G401 (cell line): ENCODE data around the gene NUDCD3. TPM values are rescaled to one million over a fixed set of nuclear protein-coding genes. Genes with fewer than 3 reads are reported as not detected.

Experiments used
- DNase-seq: peaks from one replicate; pipeline ENCODE4 v3.0.0-alpha.2; 2015; ENCODE audit warnings: low spot score
- in situ Hi-C: cut with HindIII; loops from 2 replicates; pipeline ENCODE4 v1.10.0; 2016; ENCODE audit warnings: low sequenced_read_pairs, mixed read lengths
- total RNA-seq: library from RNA; depleted of rRNA; stranded (reverse); fragments of >200 nt; shearing (Covaris generic); gene quantifications from 2 replicates; pipeline ENCODE4 v1.2.3, GENCODE V29; 2014; rRNA removed

The NUDCD3 gene
- total RNA-seq: 9.0 and 17.3 TPM in 2 replicates

DNA sequence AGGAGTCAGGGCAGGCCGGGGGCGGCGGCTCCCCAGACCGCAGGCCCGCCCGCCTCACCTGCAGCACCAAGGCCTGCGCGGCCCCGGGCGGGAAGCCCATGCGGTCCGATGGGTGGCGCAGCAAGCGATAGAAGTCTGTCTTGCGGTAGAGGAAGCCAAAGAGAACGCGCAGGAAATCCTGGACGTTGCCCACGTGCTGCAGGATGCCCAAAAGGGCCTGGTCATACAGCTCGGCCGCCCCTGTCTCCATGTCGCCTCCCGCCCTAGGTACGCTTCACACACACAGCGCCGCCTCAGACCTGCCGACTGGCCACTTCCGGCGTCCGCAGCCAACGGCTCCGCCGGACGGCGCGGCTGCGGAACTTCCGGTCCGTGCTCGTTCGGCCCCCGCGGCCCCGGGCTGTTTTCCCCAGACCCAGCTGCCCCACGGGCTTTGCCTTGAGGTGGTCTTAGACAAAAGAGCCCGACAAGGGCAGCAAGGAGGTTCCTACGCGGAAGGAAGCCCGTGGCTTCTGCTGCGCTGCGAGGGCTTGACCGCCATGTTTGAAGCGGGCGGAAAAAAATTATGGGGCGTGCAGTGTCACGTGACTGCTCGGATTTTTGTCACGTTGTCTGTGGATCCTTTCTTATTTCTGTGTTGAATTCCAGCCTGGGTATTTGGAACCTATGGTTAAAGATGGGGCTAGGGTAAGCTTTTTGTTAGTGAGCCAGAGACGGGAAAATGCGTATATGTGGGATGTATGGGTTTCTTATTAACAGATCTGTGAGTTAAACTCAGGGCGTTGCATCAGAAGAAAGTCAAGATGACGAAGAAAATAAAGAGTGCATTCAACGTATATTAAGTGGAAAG is at the start of gene NUDCD3:
TSS of gene NUDCD3 (minus strand) at position 308 of the 850 bp plus-strand sequence. CDS start at position 250, 58 bp downstream.
- DNase-seq: peak; percentile 88
- in situ Hi-C loops: no loop called here

GRCh38 chr7:44539669-44540506 is 49.4 kb upstream of the NUDCD3 start:
- in situ Hi-C loops: no loop called here

GRCh38 chr7:44538798-44539668 is 48.6 kb upstream of the NUDCD3 start:
- in situ Hi-C loops: no loop called here
- DNase-seq: no peak

More at GRCh38 chr7:44539669-44540506, 49.4 kb upstream of the NUDCD3 start:
- DNase-seq: no peak

GRCh38 chr7:44538093-44538797 is 47.8 kb upstream of the NUDCD3 start:
- no peak for DNase-seq
- in situ Hi-C loops: no loop called here

- no peak for DNase-seq
- in situ Hi-C loops: no loop called here
Observed at GRCh38 chr7:44537442-44537841, 47.0 kb upstream of the NUDCD3 start.

DNA sequence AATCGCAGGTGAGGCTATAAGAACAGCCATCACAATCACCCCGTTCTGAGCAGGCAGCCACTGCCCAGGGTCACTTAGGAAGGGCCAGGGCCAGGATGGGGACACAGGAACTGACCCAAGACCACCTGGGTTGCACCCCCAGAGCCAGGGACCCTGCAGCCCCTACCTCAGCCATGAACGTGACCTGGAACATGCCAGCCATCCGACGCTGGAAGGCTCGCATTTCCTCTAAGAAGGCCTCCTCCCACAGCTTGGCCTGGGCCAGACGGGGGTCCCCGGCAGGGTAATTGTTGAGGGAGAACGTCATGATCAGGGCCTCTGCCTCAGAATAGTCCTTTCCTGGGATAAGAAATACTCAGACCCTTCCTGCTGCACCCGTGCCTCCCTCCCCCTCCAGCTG is 45.6 kb upstream of the NUDCD3 start:
- no peak for DNase-seq
- in situ Hi-C loops: no loop called here

- DNase-seq: no peak
- in situ Hi-C loops: no loop called here
Observed at GRCh38 chr7:44535348-44536064, 45.0 kb upstream of the NUDCD3 start.

DNA sequence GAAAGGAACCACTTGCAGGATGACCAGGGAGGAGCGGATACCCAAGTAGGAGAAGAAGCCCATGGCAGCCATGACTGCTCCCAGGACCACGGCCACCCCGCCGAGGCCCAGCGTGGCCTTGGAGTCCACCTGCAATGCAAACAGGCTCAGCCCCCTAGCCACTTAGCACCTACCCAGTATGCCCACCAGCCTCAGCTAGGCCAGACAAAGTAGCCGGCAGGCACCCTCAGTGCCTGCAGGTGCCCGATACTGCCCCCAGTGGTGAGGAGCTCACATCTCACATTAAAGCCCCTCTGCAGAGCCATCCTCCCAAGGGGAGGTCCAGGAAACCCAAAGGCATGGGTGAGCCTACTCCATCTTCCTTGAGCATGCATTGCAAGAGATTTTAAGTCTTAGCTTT is 44.0 kb upstream of the NUDCD3 start:
- DNase-seq: peak; percentile 15
- in situ Hi-C loops: no loop called here

DNA sequence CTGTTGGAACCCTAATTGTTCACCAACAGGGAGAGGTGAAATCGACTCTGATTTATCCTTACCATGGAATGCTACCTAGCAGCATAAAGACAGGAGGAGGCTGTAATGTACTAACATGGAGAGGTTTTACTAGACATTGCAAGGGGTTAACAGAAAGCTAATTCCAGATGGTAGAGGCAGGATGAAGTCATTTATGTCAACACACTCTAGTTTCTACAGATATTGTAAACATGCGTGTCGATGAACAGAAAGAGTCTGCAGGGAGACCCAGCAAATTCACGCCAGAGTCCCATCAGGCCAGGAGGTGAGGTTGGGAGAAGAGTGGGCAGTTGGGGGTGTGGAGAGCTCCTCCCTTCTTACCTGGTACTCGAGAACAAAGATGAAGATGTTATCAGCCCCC is 43.6 kb upstream of the NUDCD3 start:
- in situ Hi-C loops: no loop called here
- no peak for DNase-seq

DNA sequence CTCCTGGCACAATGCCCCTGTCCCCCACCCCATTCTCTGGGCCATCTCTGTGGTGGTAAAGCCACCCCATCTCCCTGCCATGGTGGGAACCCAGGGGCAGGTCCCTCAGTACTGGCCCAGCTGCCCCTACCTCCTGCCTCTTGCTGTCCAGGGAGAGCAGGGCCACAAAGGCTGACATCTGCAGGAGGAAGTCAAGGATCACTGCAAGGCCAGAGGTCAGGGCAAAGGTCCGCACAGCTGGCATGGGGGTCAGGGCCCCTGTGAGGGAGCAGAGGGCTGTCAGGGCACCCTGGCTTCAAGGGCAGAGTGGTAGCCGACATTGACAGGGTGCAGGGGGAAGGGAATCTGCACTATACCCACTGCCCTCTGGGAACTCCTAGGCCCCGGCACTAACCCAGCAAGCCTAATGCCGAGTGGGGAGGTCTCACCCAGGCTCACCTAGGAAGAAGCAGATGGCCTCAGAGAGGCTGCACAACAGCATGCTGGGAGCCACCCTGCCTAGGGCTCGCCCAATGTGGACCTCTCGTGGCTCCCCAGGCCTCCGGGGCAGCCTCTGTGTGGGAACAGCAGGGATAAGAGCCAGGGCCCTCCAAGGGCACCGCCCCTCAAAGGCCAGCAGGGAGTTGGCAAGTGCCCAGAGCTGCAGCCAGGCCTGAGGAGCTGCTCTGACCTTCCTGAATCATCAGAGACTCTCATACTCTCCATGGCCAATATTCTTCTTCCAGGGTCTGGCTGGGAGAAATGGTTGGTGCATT is 43.0 kb upstream of the NUDCD3 start:
- in situ Hi-C loops: no loop called here
- no peak for DNase-seq

DNA sequence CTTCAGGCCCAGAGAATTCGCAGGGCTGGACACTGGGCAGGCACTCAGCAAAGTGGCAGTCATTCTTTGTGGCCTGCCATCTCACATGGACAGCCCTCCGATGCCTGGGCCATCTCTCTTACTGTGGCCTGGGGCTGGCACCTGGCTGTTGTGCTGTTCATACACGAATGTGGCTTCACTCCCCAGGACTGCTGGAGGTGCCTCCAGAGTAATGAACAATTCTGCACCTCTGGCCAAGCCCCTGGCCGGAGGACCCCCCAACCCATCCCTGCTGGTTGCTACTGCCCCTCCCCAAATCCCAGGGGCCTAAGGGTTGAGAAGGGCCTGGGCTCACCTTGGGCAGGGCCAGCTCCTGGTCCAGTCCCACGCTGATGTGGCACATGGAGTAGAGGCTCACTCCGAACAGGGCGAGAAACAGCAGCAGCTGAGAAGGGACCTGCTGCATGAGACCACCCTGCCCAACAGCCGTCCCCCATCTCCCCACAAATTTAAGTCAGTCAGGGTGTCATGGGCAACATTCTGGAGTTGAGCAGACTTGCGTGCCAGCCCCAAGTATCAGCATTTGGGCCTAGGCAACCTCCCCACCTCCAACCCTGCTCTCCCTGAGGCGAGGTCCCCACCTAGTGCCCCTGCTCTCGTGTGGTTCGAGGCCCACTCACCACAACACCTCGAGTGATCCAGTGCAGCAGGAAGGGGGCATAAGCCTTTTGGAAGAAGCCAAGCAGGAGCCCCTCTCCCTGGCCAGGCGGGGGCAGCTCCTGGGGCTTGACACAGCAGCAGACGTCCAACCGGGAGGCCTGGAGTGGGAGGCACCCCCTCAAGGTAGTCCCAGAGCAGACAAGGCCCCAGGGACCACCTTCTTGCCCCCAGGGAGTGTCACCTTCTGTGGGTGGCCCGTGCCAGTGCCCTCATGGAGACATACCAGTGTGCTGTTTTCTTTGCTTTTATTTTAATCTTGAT is 41.2 kb upstream of the NUDCD3 start:
- in situ Hi-C loops: no loop called here

DNA sequence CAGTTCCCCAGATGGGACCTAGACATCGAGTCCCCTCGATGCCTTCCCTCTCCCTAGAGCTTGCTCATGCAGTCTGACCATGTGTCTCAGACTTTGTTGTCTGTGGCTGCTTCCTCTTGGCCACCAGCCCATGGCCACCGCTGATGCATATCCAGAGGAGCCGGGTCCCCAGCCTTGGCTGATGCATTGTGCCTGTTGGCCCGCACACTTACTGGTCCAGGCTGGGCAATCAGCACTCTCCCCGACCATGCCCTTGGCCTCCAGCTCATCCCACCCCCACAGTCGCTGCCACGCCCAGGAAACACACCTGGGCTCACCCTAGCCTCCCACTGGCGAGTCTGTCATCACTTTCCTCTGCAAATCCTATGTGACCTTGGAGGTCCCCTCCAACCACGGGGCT is 40.5 kb upstream of the NUDCD3 start:
- in situ Hi-C loops: no loop called here
- no peak for DNase-seq

More for the DNA sequence above, 41.2 kb upstream of the NUDCD3 start:
- DNase-seq: no peak

- in situ Hi-C loops: no loop called here
- DNase-seq: no peak
Observed at GRCh38 chr7:44524811-44525388, 34.4 kb upstream of the NUDCD3 start.

DNA sequence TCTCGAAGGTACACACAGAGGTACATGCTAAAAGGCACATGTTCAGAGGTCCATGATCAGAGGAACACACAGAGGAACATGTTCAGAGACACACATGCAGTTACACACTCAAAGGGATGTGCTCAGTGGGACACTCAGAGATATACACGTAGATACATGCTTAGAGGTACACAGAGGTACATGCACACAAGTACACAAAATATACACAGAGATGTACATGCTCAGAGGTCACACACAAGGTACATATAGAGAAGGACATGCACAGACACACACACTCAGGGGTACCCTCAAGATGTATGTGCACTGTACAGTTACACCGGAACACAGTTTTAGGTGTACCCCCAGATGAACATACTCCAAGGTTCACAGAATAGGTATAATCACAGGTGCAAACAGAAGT is 31.9 kb upstream of the NUDCD3 start:
- in situ Hi-C loops: no loop called here
- DNase-seq: no peak

DNA sequence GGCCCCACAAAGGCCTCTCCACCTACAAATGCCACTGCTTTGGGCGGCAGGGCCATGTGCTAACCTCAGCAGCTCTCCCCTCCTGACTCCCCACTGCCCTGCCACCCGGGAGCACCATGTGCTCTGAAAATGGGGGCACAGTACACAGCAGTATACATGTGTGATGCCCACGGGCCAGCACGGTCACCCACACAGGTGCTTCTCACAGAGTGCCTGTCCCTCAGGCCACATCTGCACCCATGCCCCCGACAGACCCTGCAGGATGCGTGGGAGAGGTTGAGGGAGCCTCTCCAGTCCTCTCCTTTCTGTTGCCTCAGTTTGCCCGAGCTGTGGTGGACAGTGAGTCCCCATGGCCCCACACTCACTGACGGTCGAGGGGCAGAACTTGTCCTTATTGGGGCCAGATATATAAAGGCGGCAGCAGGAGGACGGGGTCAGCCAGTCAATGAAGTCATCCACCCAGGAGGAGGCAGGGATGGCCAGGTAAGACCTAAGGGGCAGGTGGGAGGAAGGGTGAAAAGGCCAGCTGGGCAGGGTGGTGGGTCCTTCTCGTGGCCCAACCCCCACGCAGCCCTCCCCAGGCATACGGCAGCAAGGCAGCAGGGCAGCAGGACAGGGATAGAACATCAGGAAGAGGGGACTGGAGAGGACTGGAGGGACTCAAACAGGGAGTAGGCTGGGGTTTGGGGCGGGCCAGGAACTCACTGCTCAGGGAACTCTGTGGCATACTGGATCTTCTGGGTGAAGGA is 31.1 kb upstream of the NUDCD3 start:
- in situ Hi-C loops: no loop called here
- no peak for DNase-seq
